ENCODE measurements around the gene ZC3H6. TPM values are rescaled to one million over a fixed set of nuclear protein-coding genes. Genes with fewer than 3 reads are reported as not detected.

Gene ZC3H6
- polyA plus RNA-seq, 1 of the 3 experiments (the other 2 are of a cell fraction), result 0.71 TPM

GRCh38 chr2:112340475-112341267 is 65.3 kb downstream of the ZC3H6 start:
- WGBS (ENCODE audit: low lambda C conversion rate), result 81% methylated on average over 9 of the region's 9 CpGs
- Histone ChIP-seq H3K27me3 (ENCODE audit: insufficient read depth) (no peaks in the 10 kb centered on the region), H2AFZ (ENCODE audit: low read depth) (no peak overlapping the region), H3K27ac (ENCODE audit: low read depth in 2 of 2, low read length in 1 of 2) (no peak overlapping the region), H3F3A (replicated peaks; ENCODE audit: insufficient read depth) (no peaks in the 10 kb centered on the region), H3K4me1 (ENCODE audit: control insufficient read depth in 1 of 2, insufficient read depth in 2 of 2, low read depth in 1 of 2, low read length in 1 of 2) (no peaks in the 10 kb centered on the region; a peak in 1 of 4 replicates), H3K36me3 (replicated peaks in 1 of 2; ENCODE audit: control insufficient read depth in 1 of 2, insufficient read depth in 2 of 2, low read length in 1 of 2) (no peaks in the 10 kb centered on the region), H3K9ac (no peak overlapping the region), H3K9me3 (no peaks in the 10 kb centered on the region), H3K79me2 (ENCODE audit: insufficient read depth) (no peaks in the 10 kb centered on the region), H3K9me2 (no peaks in the 10 kb centered on the region), H3K4me2 (no peak overlapping the region), H3K4me3 (ENCODE audit: low read depth in 2 of 2, low read length in 1 of 2) (no peak overlapping the region), H4K20me1 (ENCODE audit: insufficient read depth) (no peaks in the 10 kb centered on the region)
- no peak for DNase-seq
- TF ChIP-seq RCOR1 (IDR thresholded peaks at IDR 0.05; ENCODE audit: low read length) (no peak), NRF1 (IDR thresholded peaks at IDR 0.05; ENCODE audit: low read depth, low read length) (no peak), FOSL2 (IDR thresholded peaks at IDR 0.05; ENCODE audit: borderline replicate concordance, low read depth) (no peak), MEF2A (IDR thresholded peaks at IDR 0.05; ENCODE audit: borderline replicate concordance, low read depth) (no peak), YY1 (IDR thresholded peaks at IDR 0.05; ENCODE audit: low read depth) (no peak), TCF12 (IDR thresholded peaks at IDR 0.05) (no peak), JUND (IDR thresholded peaks at IDR 0.05) (no peak), ZBTB33 (IDR thresholded peaks at IDR 0.05; ENCODE audit: borderline replicate concordance, low read depth) (no peak), POLR2AphosphoS5 (IDR thresholded peaks at IDR 0.05; ENCODE audit: low read depth, low read length) (no peak), RXRA (IDR thresholded peaks at IDR 0.05; ENCODE audit: borderline replicate concordance, low read depth) (no peak), GABPA (IDR thresholded peaks at IDR 0.05; ENCODE audit: low read depth) (no peak), REST (IDR thresholded peaks at IDR 0.05; ENCODE audit: low read depth, low read length) (no peak), ELF1 (IDR thresholded peaks at IDR 0.05) (no peak), SMC3 (IDR thresholded peaks at IDR 0.05; ENCODE audit: low read depth, low read length) (no peak), TEAD4 (IDR thresholded peaks at IDR 0.05; ENCODE audit: borderline replicate concordance, insufficient read depth) (no peak), PBX3 (IDR thresholded peaks at IDR 0.05) (no peak)
- POLR2A ChIA-PET, result no interaction called here
- CTCF ChIA-PET, result no interaction called here
